BE2C (cell line): ENCODE measurements around the gene AGAP1.
A peak's percentile ranks its signal among the peaks of the same experiment; 100 is the strongest.

Experiments used
- DNase-seq: peaks from one replicate; pipeline ENCODE4 v3.0.0-alpha.2; 2020
- H3K27me3 ChIP-seq: fragments of 250-450 bp; sonication (Bioruptor Pico); 2 replicates; pipeline ENCODE4 v1.5.1; 2020; ENCODE audit warnings: mild to moderate bottlenecking
- H3K36me3 ChIP-seq: fragments of 250-450 bp; sonication (Bioruptor Pico); 2 replicates; pipeline ENCODE4 v1.5.1; 2020; ENCODE audit warnings: mild to moderate bottlenecking
- H3K4me1 ChIP-seq: fragments of 250-450 bp; sonication (Bioruptor Pico); 2 replicates; pipeline ENCODE4 v1.5.1; 2020
- H3K4me3 ChIP-seq: 2 replicates; pipeline ENCODE4 v1.5.1; 2011; ENCODE audit warnings: low read depth, low read length
- H3K9me3 ChIP-seq: fragments of 250-450 bp; sonication (Bioruptor Pico); 2 replicates; pipeline ENCODE4 v1.5.1; 2020
- CTCF ChIP-seq: IDR thresholded peaks from 2 replicates; pipeline ENCODE4 v1.5.1; 2012; ENCODE audit warnings: mild to moderate bottlenecking, low read depth, low read length

The AGAP1 gene

GRCh38 chr2:235716875-235717496, 223.1 kb downstream of the AGAP1 start:
- TF ChIP-seq CTCF, result no peak
- no peaks in the 10 kb centered on the region for H3K9me3 ChIP-seq
- DNase-seq, result no peak
- H3K4me3 ChIP-seq, result no peak overlapping the region
- H3K27me3 ChIP-seq, result no peaks in the 10 kb centered on the region
- peaks cover 20% of the 10 kb centered on the region for H3K4me1 ChIP-seq
- H3K36me3 ChIP-seq, result no peaks in the 10 kb centered on the region

- Histone ChIP-seq H3K36me3 (no peaks in the 10 kb centered on the region), H3K4me1 (peaks cover 22% of the 10 kb centered on the region), H3K9me3 (no peaks in the 10 kb centered on the region), H3K27me3 (no peaks in the 10 kb centered on the region), H3K4me3 (no peak overlapping the region)
- TF ChIP-seq CTCF, result no peak
- no peak for DNase-seq
Measured at GRCh38 chr2:235719146-235719942, 225.5 kb downstream of the AGAP1 start.

- DNase-seq, result peak; percentile 52
- Histone ChIP-seq H3K4me3 (no peak overlapping the region), H3K4me1 (peaks cover 18% of the 10 kb centered on the region), H3K9me3 (no peaks in the 10 kb centered on the region), H3K27me3 (no peaks in the 10 kb centered on the region), H3K36me3 (no peaks in the 10 kb centered on the region)
- no peak for TF ChIP-seq CTCF
Measured at GRCh38 chr2:235721625-235722024, 227.8 kb downstream of the AGAP1 start.

- no peak for DNase-seq
- H3K4me3 ChIP-seq, result no peak overlapping the region
- no peaks in the 10 kb centered on the region for H3K9me3 ChIP-seq
- no peaks in the 10 kb centered on the region for H3K36me3 ChIP-seq
- no peak for TF ChIP-seq CTCF
- no peaks in the 10 kb centered on the region for H3K27me3 ChIP-seq
- peaks cover 10% of the 10 kb centered on the region for H3K4me1 ChIP-seq
Measured at GRCh38 chr2:235722869-235723268, 229.0 kb downstream of the AGAP1 start.

GRCh38 chr2:235723371-235723770, 229.5 kb downstream of the AGAP1 start:
- Histone ChIP-seq H3K36me3 (no peaks in the 10 kb centered on the region), H3K27me3 (no peaks in the 10 kb centered on the region), H3K4me1 (peaks cover 10% of the 10 kb centered on the region), H3K4me3 (no peak overlapping the region), H3K9me3 (no peaks in the 10 kb centered on the region)
- no peak for DNase-seq
- TF ChIP-seq CTCF, result no peak
